KBM-7 (cell line): ENCODE measurements around the gene ANKS3.

ENCODE experiments used
- DNase-seq: peaks from one replicate; pipeline ENCODE4 v3.0.0-alpha.2; 2015
- in situ Hi-C: fragments of 300-500 bp; cut with MboI; formaldehyde crosslinking; loops from 2 replicates; pipeline ENCODE4 v1.14.3; 2020; ENCODE audit warnings: low sequenced_read_pairs, low pct_unique_long_range_greater_than_20kb, mixed read lengths

Gene ANKS3

GRCh38 chr16:4689864-4690704 lies 44.0 kb downstream of the ANKS3 start:
- DNase-seq, result no peak
- in situ Hi-C loops, result no loop called here

GRCh38 chr16:4689091-4689671 lies 44.9 kb downstream of the ANKS3 start:
- in situ Hi-C loops, result no loop called here
- DNase-seq, result no peak

DNA sequence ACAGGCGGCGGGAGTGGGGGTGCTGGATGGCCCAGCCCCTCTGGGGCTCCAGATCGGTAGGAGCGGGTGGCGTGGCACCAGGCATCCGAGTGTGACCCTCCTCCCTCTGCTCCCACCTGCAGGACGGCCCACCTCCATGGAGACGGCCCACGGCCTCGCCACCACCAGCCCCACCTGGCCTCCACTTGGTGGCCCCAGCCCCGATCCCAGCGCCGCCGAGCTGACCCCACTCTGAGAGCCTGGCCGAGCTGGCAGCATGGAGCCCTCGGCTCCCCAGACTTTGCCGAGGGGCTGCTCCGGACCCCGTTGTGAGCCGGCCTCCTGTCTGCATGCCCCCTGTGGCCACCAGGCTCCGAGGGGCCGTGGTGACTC lies 45.4 kb downstream of the ANKS3 start:
- DNase-seq, result no peak
- in situ Hi-C loops, result no loop called here

DNA sequence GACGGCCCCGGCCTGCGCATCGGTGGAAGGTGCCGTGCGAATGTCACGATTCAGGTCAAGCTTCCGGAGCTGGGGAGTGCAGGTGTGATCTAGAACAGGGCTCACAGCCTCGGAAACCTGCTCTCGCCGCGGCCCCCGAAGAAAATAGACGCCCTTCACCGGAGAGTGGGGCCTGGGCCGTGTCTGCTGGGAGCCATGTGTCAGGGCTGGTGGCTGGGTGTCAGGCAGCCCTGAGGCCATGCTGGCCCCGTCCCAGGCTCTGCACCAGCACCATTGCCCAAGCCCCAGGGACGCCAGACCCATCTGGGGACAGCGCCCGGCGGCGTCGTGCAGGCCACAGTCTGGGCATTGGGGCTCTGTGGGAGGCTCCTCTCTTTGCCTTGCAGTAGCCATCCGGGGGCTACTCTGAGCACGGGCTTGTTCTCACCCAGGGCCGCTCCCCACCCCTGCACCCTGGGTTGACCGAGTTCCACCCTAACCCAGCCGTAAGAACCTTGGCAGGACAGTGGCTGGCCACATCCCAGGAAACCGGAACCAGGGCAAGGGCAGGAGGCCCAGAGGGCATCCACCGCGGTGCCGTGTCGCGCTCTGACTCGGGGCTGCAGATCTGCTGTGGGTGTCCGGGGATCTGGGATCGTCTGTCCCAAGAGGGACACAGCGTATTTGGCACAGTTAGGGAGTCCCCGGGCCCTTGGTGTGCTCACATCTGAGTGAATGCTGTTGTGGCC lies 46.0 kb downstream of the ANKS3 start:
- in situ Hi-C loops, result no loop called here

DNA sequence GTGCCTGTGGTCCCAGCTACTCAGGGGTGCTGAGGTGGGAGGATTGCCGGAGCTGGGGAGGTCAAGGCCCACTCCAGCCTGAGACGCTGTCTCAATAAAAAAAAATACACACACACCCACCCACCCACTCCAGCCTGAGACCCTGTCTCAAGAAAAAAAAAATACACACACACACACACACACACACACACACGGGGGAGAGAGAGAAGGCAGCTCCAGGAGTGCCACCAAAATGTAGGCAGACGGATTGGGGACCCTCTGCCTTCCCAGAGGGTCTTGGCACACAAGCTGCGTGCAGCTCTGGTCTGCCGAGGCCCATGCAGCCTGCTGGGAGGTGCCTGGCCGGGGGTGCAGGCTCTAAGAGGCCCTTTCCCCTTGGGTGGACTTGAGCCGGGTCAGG lies 46.7 kb downstream of the ANKS3 start:
- no peak for DNase-seq
- in situ Hi-C loops, result no loop called here

More for the DNA sequence above, 46.0 kb downstream of the ANKS3 start:
- DNase-seq, result no peak

DNA sequence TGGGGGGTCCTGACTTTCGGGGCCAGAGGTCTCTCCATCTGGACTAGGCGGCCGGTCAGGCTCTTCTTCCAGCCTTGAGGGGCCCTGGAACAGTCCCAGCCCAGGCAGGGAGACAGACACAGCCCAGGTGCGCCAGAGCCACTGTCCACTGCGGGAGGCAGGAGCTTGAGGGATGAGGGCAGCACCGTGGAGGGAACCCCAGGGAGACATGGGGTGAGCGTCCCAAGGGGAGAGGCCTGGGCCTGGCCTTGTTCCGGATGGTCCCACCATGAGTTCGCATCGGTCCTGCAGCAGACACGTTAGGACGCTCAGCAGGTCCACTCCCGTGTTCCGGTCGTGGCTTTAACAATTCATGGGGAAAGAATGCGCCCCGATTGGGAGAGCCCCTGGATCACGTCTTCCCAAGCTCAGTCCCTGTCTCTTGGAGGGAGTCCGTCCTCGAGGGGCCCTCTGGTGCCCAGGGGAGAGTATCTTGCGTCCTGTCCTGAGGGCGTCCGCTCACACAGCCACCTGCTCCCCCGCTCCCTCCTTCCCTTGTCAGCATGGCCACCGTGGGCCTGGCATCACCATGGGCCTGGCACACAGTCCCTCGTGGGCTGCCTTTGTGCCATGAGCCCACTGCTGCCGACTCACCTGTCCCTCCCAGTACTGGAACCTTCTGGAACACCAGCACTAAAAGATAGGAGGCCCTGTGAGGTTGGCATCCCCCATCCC lies 47.4 kb downstream of the ANKS3 start:
- in situ Hi-C loops, result no loop called here
- DNase-seq, result no peak

- no peak for DNase-seq
- in situ Hi-C loops, result no loop called here
Observed at GRCh38 chr16:4685776-4686496, 48.1 kb downstream of the ANKS3 start.

GRCh38 chr16:4685292-4685691 lies 48.8 kb downstream of the ANKS3 start:
- in situ Hi-C loops, result no loop called here
- no peak for DNase-seq

DNA sequence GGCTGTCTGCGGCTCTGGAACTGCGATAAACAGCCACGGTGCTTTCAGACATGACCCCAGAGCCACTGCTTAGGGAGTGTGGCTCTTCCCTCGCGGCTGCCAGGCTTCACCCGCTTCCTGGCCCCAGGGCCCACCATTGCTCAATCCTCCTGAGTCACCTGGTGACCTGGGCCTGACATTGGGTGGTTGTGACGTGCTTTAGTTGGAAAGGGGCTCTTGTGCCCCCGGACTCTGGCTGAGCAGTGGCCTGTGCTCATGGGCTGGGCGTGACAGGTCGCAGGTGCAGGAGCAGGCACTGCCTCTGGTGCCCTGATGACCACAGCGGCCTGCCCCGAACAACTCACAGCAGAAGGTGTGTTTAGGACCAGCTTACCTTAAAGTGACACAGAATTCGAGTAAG lies 49.3 kb downstream of the ANKS3 start:
- no peak for DNase-seq
- in situ Hi-C loops, result no loop called here

DNA sequence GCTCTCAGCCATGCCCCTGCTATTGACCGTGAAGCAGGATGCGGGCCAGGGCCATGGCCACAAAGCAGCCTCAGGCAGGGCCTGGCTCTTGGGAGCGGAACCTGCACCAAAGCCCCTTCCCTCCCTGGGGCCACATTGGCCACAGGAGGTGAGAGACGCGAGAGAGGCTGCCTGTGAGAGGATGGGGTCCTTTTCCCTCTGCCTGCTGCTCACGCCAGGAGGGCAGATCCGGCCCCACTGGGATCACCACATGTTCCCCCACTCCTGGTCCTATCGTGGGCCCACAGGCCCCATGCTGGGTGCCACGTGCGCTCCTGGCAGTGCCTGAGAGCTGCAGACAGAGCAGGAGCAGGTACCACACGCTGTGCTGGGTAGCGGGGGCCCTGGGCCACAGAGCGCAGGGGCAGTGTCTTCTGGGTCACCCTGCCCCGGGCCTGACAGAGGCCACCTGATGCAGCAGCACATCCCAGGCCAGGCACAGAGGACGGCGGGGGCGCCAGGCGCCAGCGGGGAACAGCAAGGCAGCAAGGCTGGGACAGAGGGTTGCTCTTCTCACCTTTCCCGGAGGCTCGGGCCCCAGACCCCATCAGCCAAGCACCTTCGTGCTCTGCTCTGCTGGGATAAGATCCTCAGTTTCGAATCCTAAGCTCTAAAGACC lies 49.9 kb downstream of the ANKS3 start:
- in situ Hi-C loops, result no loop called here
- DNase-seq, result no peak

DNA sequence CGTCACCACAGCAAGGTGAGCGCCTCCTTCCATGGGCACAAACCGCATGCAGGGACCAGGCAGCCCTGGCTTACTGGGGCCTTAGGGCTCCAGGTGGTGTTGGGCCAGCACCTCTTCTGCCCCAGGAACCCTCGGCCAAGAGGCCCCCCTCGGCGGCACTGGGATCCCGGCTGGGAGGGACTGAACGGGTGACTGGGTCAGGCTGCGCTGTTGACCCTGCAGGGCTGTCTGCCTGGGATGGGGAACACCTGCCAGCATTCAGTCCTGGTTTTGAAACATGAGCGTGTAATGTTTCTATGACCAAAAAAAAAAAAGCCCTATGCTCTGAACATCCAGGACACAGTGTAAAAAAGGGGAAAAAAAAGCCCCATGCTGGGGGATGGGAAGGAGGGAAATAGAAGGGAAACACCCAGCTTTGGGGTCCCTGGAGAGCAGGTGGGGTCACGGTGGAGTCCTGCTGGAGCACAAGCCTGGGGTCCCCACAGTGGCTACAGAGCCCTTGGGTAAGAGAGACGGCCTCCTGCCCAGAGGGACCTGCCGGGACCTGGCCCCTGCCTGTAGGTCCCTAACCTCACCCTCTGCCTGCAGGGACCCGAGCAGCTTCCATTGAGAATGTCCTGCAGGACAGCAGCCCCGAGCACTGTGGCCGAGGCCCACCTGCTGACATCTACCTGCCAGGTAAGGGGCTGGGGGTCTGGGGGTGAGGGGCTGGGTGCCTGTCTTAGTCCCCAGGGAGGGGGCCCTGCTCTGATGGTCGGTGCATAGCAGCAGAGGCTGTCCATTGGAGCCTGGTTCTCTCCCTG lies 50.6 kb downstream of the ANKS3 start:
- no peak for DNase-seq
- in situ Hi-C loops, result no loop called here

DNA sequence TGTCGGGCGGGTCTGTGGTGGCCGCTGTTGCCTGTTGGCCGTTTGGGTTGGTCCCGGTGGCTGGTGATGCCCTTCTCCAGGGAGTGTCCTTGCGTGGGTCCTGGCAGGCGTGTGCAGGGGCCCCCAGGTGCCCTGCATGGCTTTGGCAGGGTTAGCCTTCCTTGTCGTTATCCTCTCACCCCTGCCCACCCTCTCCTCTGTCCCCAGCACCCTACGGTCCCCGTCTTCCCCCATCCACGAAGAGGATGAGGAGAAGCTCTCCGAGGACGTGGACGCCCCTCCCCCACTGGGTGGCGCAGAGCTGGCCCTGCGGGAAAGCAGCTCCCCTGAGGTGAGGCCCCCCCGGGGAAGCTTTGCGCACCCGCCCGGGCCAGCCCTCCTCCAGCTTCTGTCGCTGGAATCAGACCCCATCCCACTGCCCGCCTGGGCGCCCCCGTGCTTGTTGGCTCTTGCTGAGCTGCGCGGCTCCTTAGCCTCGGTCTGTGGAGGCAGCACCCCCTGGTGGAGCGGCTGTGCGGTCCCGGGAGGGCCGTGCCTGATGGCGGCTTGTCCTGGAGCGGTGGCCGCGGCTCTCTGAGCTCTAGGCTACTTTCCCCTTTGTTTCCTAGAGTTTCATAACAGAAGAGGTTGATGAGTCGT lies 51.3 kb downstream of the ANKS3 start:
- in situ Hi-C loops, result no loop called here
- DNase-seq, result peak; percentile 72

- DNase-seq, result no peak
- in situ Hi-C loops, result no loop called here
Observed at GRCh38 chr16:4682084-4682591, 51.9 kb downstream of the ANKS3 start.

DNA sequence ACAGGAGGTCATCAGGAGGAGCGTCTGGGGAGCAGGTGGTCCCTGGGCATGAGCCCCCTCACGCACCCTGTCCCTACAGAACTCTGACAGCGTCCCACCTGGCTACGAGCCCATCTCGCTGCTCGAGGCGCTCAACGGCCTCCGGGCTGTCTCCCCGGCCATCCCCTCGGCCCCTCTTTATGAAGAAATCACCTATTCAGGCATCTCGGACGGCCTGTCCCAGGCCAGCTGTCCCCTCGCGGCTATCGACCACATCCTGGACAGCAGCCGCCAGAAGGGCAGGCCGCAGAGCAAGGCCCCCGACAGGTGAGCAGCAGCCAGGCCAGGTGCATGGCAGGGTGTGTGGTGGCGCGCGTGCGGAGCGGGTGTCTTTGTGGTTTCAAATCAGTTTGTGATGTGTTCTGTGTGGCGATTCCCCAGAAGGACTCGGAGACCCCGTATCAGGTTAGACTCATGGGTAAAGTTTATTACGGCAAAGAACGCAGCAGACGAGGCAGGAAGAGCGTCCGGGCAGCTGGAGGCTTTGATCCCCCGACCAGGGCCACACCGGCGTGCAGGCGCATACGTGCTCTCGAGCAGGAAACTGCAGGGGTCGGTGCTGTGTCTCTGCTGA lies 52.5 kb downstream of the ANKS3 start:
- no peak for DNase-seq
- in situ Hi-C loops, result no loop called here

- in situ Hi-C loops, result no loop called here
Observed at GRCh38 chr16:4680673-4681470, 53.2 kb downstream of the ANKS3 start.

More at GRCh38 chr16:4680673-4681470, 53.2 kb downstream of the ANKS3 start:
- DNase-seq, result no peak
